Heart right ventricle (tissue), 16 donors: ENCODE data around the gene PRB3. TPM values are rescaled to one million over a fixed set of nuclear protein-coding genes. Genes with fewer than 3 reads are reported as not detected.

Experiments used
- ATAC-seq, 8 donors: fragments of 200-7000 bp; cut with Tn5 transposase; one replicate each; pipeline ENCODE4 v1.9.1; 2020; ENCODE audit warnings: mild to moderate bottlenecking in 8 of 8, moderate library complexity in 8 of 8, moderate number of reproducible peaks in 1 of 8
- DNase-seq, 2 donors: peaks; one replicate each; pipeline ENCODE4 v3.0.0-alpha.2; 2020
- H3K27ac ChIP-seq, 10 donors: fragments of 200-600 bp; sonication (generic) in 2 of 10; one replicate each; pipeline versions ENCODE4 v1.5.0 to v1.8.0; 2020 to 2022; ENCODE audit warnings: mild to moderate bottlenecking in 3 of 10
- H3K27me3 ChIP-seq, 7 donors: fragments of 200-600 bp; one replicate each; pipeline ENCODE4 v1.8.0; 2021 to 2022; ENCODE audit warnings: mild to moderate bottlenecking in 2 of 7
- H3K36me3 ChIP-seq, 9 donors: fragments of 200-600 bp; sonication (generic) in 1 of 9; one replicate each; pipeline versions ENCODE4 v1.5.0 to v1.8.0; 2020 to 2022; ENCODE audit warnings: mild to moderate bottlenecking in 2 of 9
- H3K4me1 ChIP-seq, 9 donors: fragments of 200-600 bp; sonication (generic) in 1 of 9; one replicate each; pipeline versions ENCODE4 v1.5.0 to v1.8.0; 2020 to 2022; ENCODE audit warnings: mild to moderate bottlenecking in 4 of 9
- H3K4me3 ChIP-seq, 10 donors: fragments of 200-600 bp; sonication (generic) in 2 of 10; one replicate each; pipeline versions ENCODE4 v1.5.0 to v1.8.0; 2020 to 2022; ENCODE audit warnings: mild to moderate bottlenecking in 7 of 10, moderate library complexity in 2 of 10
- H3K9me3 ChIP-seq, 11 donors: fragments of 200-600 bp in 10 of 11; sonication (generic) in 2 of 11; one replicate each; pipeline versions ENCODE4 v1.5.0 to v1.8.0; 2013 to 2022; ENCODE audit warnings: mild to moderate bottlenecking in 2 of 11, control low read depth in 1 of 11, moderate library complexity in 1 of 11
- WGBS, 2 donors: extraction: QIAGEN DNeasy Blood & Tissue Kit; methylation state at CpG; one replicate each; pipeline ENCODE4 v1.1.7; 2013; ENCODE audit warnings: inconsistent platforms in 1 of 2; 5-methylcytosine and 5-hydroxymethylcytosine counted together
- intact Hi-C, 10 donors: fragments of 100-400 bp; cut with DNase I; formaldehyde crosslinking; loops; one replicate each; pipeline versions ENCODE4 v1.11.1 to v1.14.2; 2022
- long read RNA-seq, 3 donors: library from polyadenylated mRNA; unstranded; transcript quantifications; one replicate each; pipeline ENCODE4 v2.0.0, GENCODE V29; 2020 to 2021
- polyA plus RNA-seq, 2 donors: library from polyadenylated mRNA; stranded (reverse); fragments of 200-250 nt; gene quantifications; one replicate each; pipeline ENCODE4 v1.2.3, GENCODE V29; 2013
- total RNA-seq, 10 donors: library from RNA; stranded (reverse); fragmentation: NEBNext Ultra II Directional in 3 of 10; extraction: Animal tissue kit (Norgen Biotek cat#: 25700) in 3 of 10; gene quantifications; one replicate each; pipeline versions ENCODE4 v1.2.1 to v1.2.4, GENCODE V29; 2021 to 2023
- TF ChIP-seq, protein P1 (sequence below), 9 donors: fragments of 200-600 bp; sonication (generic) in 2 of 9; IDR thresholded peaks; one replicate each; pipeline versions ENCODE4 v1.5.0 to v1.8.0; 2021 to 2022; ENCODE audit warnings: antibody characterized with exemption in 9 of 9, mild to moderate bottlenecking in 5 of 9, moderate library complexity in 1 of 9
- donor health status: Arrhythmogenic right ventricular cardiomyopathy.
- donor health status: ischemic (EF 13 %, LVEDD 7.1; RV severe dilation, severe dysfunction).
- donor health status: healthy with polysubstance abuse.
- donor health status: DM: no; HTN: yes; CAD: no.
- donor health status: DM: no; HTN: no; CAD: no.
- donor health status: ischemic (EF 25% LVEDD 6.9; RV normal size, moderate dysfunction).
- donor health status: ischemic (EF 25% LVEDD 5.7; RV mildly dilated, moderate dysfunction).
- donor health status: healthy.
- donor health status: DM: yes; HTN: yes; CAD: no.
- donor health status: Ischemic cardiomyopathy.
- donor health status: ischemic (EF 35%, LVEDD 5.7; RV mildly dilated, moderate dysfunction).
- donor health status: nonischemic (EF 11% LVEDD 7.7; RV severe dilation, severe dysfunction).
- donor health status: DM: yes; HTN: yes; CAD: no.
- donor health status: PGD.
- donor health status: ischemic (EF 29% LVEDD 5.4; RV normal size, mild dysfunction).
- donor health status: nonischemic (EF 23%, LVEDD 6.1; RV moderate dilation, normal function).

Gene PRB3
- not detected for total RNA-seq
- polyA plus RNA-seq: not detected
- long read RNA-seq, donor 1: 0 reads
- long read RNA-seq, donor 2: 0 reads
- long read RNA-seq, donor 3: 0 reads

DNA sequence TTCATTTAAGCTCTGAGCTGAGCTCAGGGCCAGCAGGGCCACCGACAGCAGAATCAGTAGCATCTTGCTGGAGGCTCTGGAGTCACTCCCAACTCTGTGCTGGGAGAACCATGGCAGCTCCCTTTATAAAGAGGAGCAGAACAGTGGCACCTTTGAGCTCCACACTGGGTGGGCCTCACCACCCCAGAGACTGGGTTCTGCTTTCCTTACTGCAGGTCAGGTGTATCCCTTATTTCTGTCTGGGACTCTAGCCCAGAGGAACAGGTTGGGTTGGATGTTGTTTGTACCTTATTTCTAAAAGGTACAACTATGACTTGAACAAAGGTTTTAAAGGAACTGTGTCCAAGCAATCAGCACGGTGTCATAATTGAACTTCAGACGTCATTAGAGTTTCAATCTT is at the start of gene PRB3:
TSS of gene PRB3 (minus strand) at position 101 of the 400 bp plus-strand sequence. CDS start at position 63, 38 bp downstream.
- H3K27ac ChIP-seq: no peak within 1 kb of the TSS
- ATAC-seq (no peak), DNase-seq (no peak)
- 85% methylated on average over 3 of the region's 3 CpGs for WGBS, 2 donors
- H3K27me3 ChIP-seq: no peaks in the 10 kb centered on the region
- H3K4me1 ChIP-seq: no peaks in the 10 kb centered on the region
- intact Hi-C loops: no loop called here
- H3K36me3 ChIP-seq: no peaks in the 10 kb centered on the region
- no peak within 1 kb of the TSS for H3K4me3 ChIP-seq
- H3K9me3 ChIP-seq: no peaks in the 10 kb centered on the region
- TF ChIP-seq, protein P1, sequence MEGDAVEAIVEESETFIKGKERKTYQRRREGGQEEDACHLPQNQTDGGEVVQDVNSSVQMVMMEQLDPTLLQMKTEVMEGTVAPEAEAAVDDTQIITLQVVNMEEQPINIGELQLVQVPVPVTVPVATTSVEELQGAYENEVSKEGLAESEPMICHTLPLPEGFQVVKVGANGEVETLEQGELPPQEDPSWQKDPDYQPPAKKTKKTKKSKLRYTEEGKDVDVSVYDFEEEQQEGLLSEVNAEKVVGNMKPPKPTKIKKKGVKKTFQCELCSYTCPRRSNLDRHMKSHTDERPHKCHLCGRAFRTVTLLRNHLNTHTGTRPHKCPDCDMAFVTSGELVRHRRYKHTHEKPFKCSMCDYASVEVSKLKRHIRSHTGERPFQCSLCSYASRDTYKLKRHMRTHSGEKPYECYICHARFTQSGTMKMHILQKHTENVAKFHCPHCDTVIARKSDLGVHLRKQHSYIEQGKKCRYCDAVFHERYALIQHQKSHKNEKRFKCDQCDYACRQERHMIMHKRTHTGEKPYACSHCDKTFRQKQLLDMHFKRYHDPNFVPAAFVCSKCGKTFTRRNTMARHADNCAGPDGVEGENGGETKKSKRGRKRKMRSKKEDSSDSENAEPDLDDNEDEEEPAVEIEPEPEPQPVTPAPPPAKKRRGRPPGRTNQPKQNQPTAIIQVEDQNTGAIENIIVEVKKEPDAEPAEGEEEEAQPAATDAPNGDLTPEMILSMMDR (IDR thresholded peaks at IDR 0.05): no peak

DNA sequence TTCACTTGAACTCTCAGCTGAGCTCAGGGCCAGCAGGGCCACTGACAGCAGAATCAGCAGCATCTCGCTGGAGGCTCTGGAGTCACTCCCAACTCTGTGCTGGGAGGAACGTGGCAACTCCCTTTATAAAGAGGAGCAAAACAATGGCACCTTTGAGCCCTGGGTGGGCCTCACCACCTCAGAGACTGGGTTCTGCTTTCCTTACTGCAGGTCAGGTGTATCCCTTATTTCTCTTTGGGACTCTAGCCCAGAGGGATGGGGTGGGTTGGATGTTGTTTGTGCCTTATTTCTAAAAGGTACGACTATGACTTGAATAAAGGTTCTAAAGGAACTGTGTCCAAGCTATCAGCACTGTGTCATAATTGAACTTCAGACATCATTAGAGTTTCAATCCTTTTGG is 40.8 kb upstream of the PRB3 start, which contains the start of gene PRB4:
TSS of gene PRB4 (minus strand) at position 101 of the 400 bp plus-strand sequence. CDS start at position 63, 38 bp downstream.
- TF ChIP-seq, protein P1 (IDR thresholded peaks at IDR 0.05): no peak
- ATAC-seq (no peak), DNase-seq (no peak)
- Histone ChIP-seq H3K27me3 (no peaks in the 10 kb centered on the region), H3K4me3 (no peak within 1 kb of the TSS), H3K4me1 (no peaks in the 10 kb centered on the region), H3K9me3 (peaks cover 0 to 3% (median 0%) of the 10 kb centered on the region in 11 donors), H3K36me3 (no peaks in the 10 kb centered on the region), H3K27ac (no peak within 1 kb of the TSS)
- intact Hi-C loops: no loop called here
- WGBS, 2 donors: 69 to 77% methylated on average over 3 of the region's 3 CpGs

DNA sequence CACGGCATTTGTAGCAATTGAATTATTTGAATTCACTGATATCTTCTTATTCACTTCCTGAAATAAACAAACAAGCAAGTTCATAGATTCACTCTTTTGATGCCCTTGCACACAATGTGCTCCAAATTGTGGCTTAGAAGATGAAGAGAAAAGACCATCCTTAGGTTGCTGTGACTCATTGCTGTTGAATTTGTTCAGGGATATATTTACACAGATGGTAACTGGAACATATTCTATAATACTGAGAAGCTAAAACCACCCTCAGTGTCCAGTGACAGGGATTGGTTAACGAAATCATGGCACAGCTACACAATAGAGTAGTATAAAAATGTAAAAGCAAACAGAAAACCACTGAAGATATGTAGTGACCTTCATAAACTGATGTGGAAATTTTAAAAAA is 37.6 kb upstream of the PRB3 start:
- Histone ChIP-seq H3K9me3 (peaks cover 0 to 8% (median 0%) of the 10 kb centered on the region in 11 donors), H3K4me3 (no peak overlapping the region), H3K4me1 (no peaks in the 10 kb centered on the region), H3K27ac (no peak overlapping the region), H3K36me3 (no peaks in the 10 kb centered on the region), H3K27me3 (no peaks in the 10 kb centered on the region)
- TF ChIP-seq, protein P1 (IDR thresholded peaks at IDR 0.05): no peak
- no peak for DNase-seq
- ATAC-seq: no peak
- WGBS, 2 donors: 72 to 76% methylated on average over 2 of the region's 2 CpGs
- intact Hi-C loops: no loop called here

DNA sequence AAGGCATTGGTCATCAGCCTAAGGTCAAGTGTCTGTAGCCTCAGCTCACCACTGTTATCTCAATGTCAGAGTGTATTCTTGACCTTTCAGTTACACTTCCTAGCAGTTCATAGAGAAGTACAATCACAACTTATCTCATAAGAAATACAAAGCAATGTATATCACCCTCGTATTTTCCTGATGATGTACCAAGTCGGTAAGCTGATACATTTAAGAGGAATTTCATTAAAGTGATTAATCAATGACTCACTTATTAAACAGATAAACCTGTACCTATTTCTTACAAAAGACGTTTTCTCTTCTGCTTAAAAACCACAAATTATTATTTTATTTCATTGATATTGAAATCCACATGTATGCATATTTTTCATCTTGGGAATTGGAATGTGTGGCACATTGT is 3.9 kb upstream of the PRB3 start:
- no peaks in the 10 kb centered on the region for H3K36me3 ChIP-seq
- H3K9me3 ChIP-seq: no peaks in the 10 kb centered on the region
- H3K27me3 ChIP-seq: no peaks in the 10 kb centered on the region
- no peak for ATAC-seq
- no peak overlapping the region for H3K4me3 ChIP-seq
- no peak overlapping the region for H3K27ac ChIP-seq
- no peak for DNase-seq
- WGBS, 2 donors: 27 to 55% methylated on average over 3 of the region's 3 CpGs
- H3K4me1 ChIP-seq: no peaks in the 10 kb centered on the region
- TF ChIP-seq, protein P1 (IDR thresholded peaks at IDR 0.05): no peak
- intact Hi-C loops: no loop called here
